HepG2 (cell line): ENCODE results near the gene HMMR. TPM values are rescaled to one million over a fixed set of nuclear protein-coding genes. Genes with fewer than 3 reads are reported as not detected.
"Not testable (repeated sequence)": the region's sequence is repeated elsewhere in the genome, so short reads cannot be mapped to it uniquely, and the experiment has no call there.

ENCODE experiments used
- ATAC-seq: fragments of 200-7000 bp; cut with Tn5 transposase; 3 replicates; pipeline ENCODE4 v1.9.1; 2020; ENCODE audit warnings: mild to moderate bottlenecking, moderate library complexity
- BruUV-seq: library from RNA; stranded (reverse); fragments of 400-500 nt; replicated peaks from 2 replicates; lab custom pipeline; 2021; lab: Mats Ljungman, UMichigan
- CTCF ChIA-PET: fragments of 300-600 bp; formaldehyde crosslinking; extraction: SDS; loops from one replicate; lab custom pipeline; 2021; ENCODE audit warnings: low total read pairs, inconsistent platforms, low intra/inter-chr PET ratio; lab: Yijun Ruan, JAX
- POLR2A ChIA-PET: fragments of 350-600 bp; sonication (Branson Sonifier 250); formaldehyde crosslinking; loops from one replicate; lab custom pipeline; 2020; ENCODE audit warnings: antibody characterized with exemption, inconsistent platforms; lab: Yijun Ruan, JAX
- DNase-seq: peaks from one replicate; pipeline ENCODE4 v3.0.0-alpha.2; 2015; ENCODE audit warnings: low spot score
- FAIRE-seq: peaks from 3 replicates; lab custom pipeline; 2011; peaks lifted over from hg19 to GRCh38; lab: Jason Lieb, UNC
- H2AFZ ChIP-seq: one replicate; pipeline ENCODE4 v1.6.1; 2011; ENCODE audit warnings: low read length, inconsistent platforms
- H3K27ac ChIP-seq: fragments of 300-600 bp; 3 replicates; pipeline ENCODE4 v1.8.0; 2011; ENCODE audit warnings: mixed run types, mild to moderate bottlenecking, mixed read lengths, low read length, inconsistent platforms; ENCODE audit not compliant: insufficient read depth; ENCODE audit errors: extremely low read length
- H3K27me3 ChIP-seq, 2 experiments: fragments of 200-600 bp in 1 of 2; 2 replicates in 1 of 2; 3 replicates in 1 of 2; pipeline versions ENCODE4 v1.6.0 to v1.8.0; 2011; ENCODE audit warnings: low read length in 2 of 2, mild to moderate bottlenecking in 2 of 2, moderate library complexity in 2 of 2, inconsistent platforms in 1 of 2; ENCODE audit not compliant: insufficient read depth in 2 of 2, control insufficient read depth in 1 of 2
- H3K36me3 ChIP-seq, 2 experiments: fragments of 200-600 bp in 1 of 2; replicated peaks in 1 of 2; 2 replicates in 1 of 2; 3 replicates in 1 of 2; pipeline versions ENCODE4 v1.5.1 to v1.8.0; 2011; ENCODE audit warnings: low read length in 2 of 2, inconsistent platforms in 1 of 2; ENCODE audit not compliant: insufficient read depth in 2 of 2, control insufficient read depth in 1 of 2
- H3K4me1 ChIP-seq: 2 replicates; pipeline ENCODE4 v1.5.1; 2012; ENCODE audit warnings: low read length, inconsistent platforms; ENCODE audit not compliant: insufficient read depth
- H3K4me2 ChIP-seq: 2 replicates; pipeline ENCODE4 v1.6.0; 2011; ENCODE audit warnings: low read depth, low read length, inconsistent platforms
- H3K4me3 ChIP-seq, 3 experiments: fragments of 200-600 bp in 1 of 3; sonication (generic), shearing (Covaris generic) in 1 of 3; replicated peaks in 1 of 3; 2 replicates each; pipeline ENCODE4 v1.5.1; 2011 to 2016; ENCODE audit warnings: low read length in 3 of 3, inconsistent platforms in 2 of 3, low read depth in 2 of 3, mild to moderate bottlenecking in 2 of 3, control low read depth in 1 of 3, mixed read lengths in 1 of 3; ENCODE audit not compliant: insufficient read depth in 1 of 3
- H3K79me2 ChIP-seq: one replicate; pipeline ENCODE4 v1.6.1; 2011; ENCODE audit warnings: low read length, inconsistent platforms; ENCODE audit not compliant: insufficient read depth
- H3K9ac ChIP-seq: 2 replicates; pipeline ENCODE4 v1.6.0; 2011; ENCODE audit warnings: mild to moderate bottlenecking, low read depth, low read length, inconsistent platforms; ENCODE audit not compliant: insufficient read depth
- H3K9me3 ChIP-seq: 2 replicates; pipeline ENCODE4 v1.5.1; 2012; ENCODE audit warnings: mild to moderate bottlenecking, low read length
- H4K20me1 ChIP-seq: 2 replicates; pipeline ENCODE4 v1.6.0; 2011; ENCODE audit warnings: inconsistent platforms, mild to moderate bottlenecking, low read length, moderate library complexity; ENCODE audit not compliant: insufficient read depth
- CHD2 ChIP-seq: IDR thresholded peaks from 2 replicates; pipeline ENCODE4 v1.6.1; 2011; ENCODE audit warnings: low read depth, low read length, improper control_type of control experiment
- E2F2 ChIP-seq: sonication (generic); formaldehyde crosslinking; IDR thresholded peaks from 2 replicates; pipeline ENCODE4 v1.4.0; 2020; ENCODE audit warnings: missing genetic modification reagents, borderline replicate concordance
- FOXP1 ChIP-seq, 2 experiments: fragments of 450-650 bp in 1 of 2; IDR thresholded peaks; 2 replicates each; pipeline ENCODE4 v1.6.1; 2017 to 2018; ENCODE audit warnings: antibody characterized with exemption in 1 of 2
- PATZ1 ChIP-seq: sonication (generic); formaldehyde crosslinking; IDR thresholded peaks from 2 replicates; pipeline ENCODE4 v1.4.0; 2020; ENCODE audit warnings: missing genetic modification reagents
- RAD51 ChIP-seq: fragments of 450-650 bp; IDR thresholded peaks from 2 replicates; pipeline ENCODE4 v1.6.1; 2016; ENCODE audit warnings: borderline replicate concordance
- SP1 ChIP-seq, 2 experiments: fragments of 450-650 bp in 1 of 2; sonication (generic) in 1 of 2; formaldehyde crosslinking in 1 of 2; IDR thresholded peaks; 2 replicates each; pipeline versions ENCODE4 v1.4.0 to v1.6.1; 2016 to 2020; ENCODE audit warnings: missing genetic modification reagents in 1 of 2
- SP2 ChIP-seq: sonication (generic); formaldehyde crosslinking; IDR thresholded peaks from 2 replicates; pipeline ENCODE4 v1.5.1; 2020; ENCODE audit warnings: mild to moderate bottlenecking, missing genetic modification reagents
- ZFX ChIP-seq: sonication (generic); formaldehyde crosslinking; IDR thresholded peaks from 2 replicates; pipeline ENCODE4 v1.4.0; 2020; ENCODE audit warnings: mild to moderate bottlenecking, low read depth, missing genetic modification reagents, moderate library complexity
- ZNF34 ChIP-seq: sonication (generic); formaldehyde crosslinking; IDR thresholded peaks from 2 replicates; pipeline ENCODE4 v1.4.0; 2020; ENCODE audit warnings: mild to moderate bottlenecking, missing genetic modification reagents, borderline replicate concordance
- ZNF746 ChIP-seq: sonication (generic); formaldehyde crosslinking; IDR thresholded peaks from 2 replicates; pipeline ENCODE4 v1.8.0; 2022; ENCODE audit warnings: mild to moderate bottlenecking, missing genetic modification reagents
- ZNF788 ChIP-seq: sonication (generic); formaldehyde crosslinking; IDR thresholded peaks from 2 replicates; pipeline ENCODE4 v1.5.0; 2020; ENCODE audit warnings: mild to moderate bottlenecking, missing genetic modification reagents, borderline replicate concordance
- WGBS: methylation state at CpG from one replicate; pipeline ENCODE4 v1.1.6; 2017; ENCODE audit warnings: low lambda C conversion rate; 5-methylcytosine and 5-hydroxymethylcytosine counted together
- in situ Hi-C: cut with HindIII; loops from 2 replicates; pipeline ENCODE4 v1.10.0; 2017; ENCODE audit warnings: low pct_unique_long_range_greater_than_20kb; ENCODE audit not compliant: extremely low pct_ligation_motif_present
- intact Hi-C: fragments of 100-400 bp; cut with micrococcal nuclease; formaldehyde crosslinking; loops from one replicate; pipeline ENCODE4 v1.10.0; 2022; ENCODE audit not compliant: unreplicated experiment
- polyA plus RNA-seq, 8 experiments: library from polyadenylated mRNA; depleted of rRNA in 3 of 8; stranded (reverse) in 7 of 8; unstranded in 1 of 8; fragments of >200 nt; fragmentation: Illumina TruSeq in 4 of 8; extraction: Trizol in 4 of 8; gene quantifications; 2 replicates each; pipeline versions ENCODE4 v1.2.1 to v1.2.3, GENCODE V29; 2011 to 2016; ENCODE audit warnings: low read depth in 4 of 8, missing spikeins in 1 of 8, mixed read lengths in 1 of 8; ENCODE audit not compliant: insufficient read depth in 1 of 8
- total RNA-seq, 5 experiments: library from RNA; depleted of rRNA; stranded (reverse); fragments of >200 nt; fragmentation: Illumina TruSeq; extraction: Trizol; gene quantifications; 2 replicates each; pipeline ENCODE4 v1.2.3, GENCODE V29; 2016; ENCODE audit warnings: low read depth in 1 of 5

HMMR gene
- total and polyA plus RNA-seq, 2 of the 13 experiments (the other 11 are each of a cell fraction or from before 2014, with no cell fraction given) = 8.5 to 48.3 TPM

GRCh38 chr5:163424836-163425235, 35.6 kb upstream of the HMMR start:
- FAIRE-seq = no peak

GRCh38 chr5:163426128-163426527, 34.3 kb upstream of the HMMR start:
- BruUV-seq, POLR2A ChIA-PET, H2AFZ ChIP-seq, H3K36me3 ChIP-seq, H3K79me2 ChIP-seq, H3K4me2 ChIP-seq, H3K4me3 ChIP-seq, H3K4me1 ChIP-seq, H3K27me3 ChIP-seq, intact Hi-C loops, FAIRE-seq, H3K9me3 ChIP-seq, H3K27ac ChIP-seq, H3K9ac ChIP-seq, DNase-seq, ATAC-seq, H4K20me1 ChIP-seq, CTCF ChIA-PET, in situ Hi-C loops: not testable (repeated sequence)
- WGBS = 60% methylated on average over 4 of the region's 4 CpGs

More at GRCh38 chr5:163424836-163425235, 35.6 kb upstream of the HMMR start:
- Histone ChIP-seq H3K79me2 (no peaks in the 10 kb centered on the region), H2AFZ (no peak overlapping the region), H3K4me3 (no peak overlapping the region), H3K9me3 (no peaks in the 10 kb centered on the region), H4K20me1 (no peaks in the 10 kb centered on the region), H3K36me3 (no peaks in the 10 kb centered on the region), H3K9ac (no peak overlapping the region), H3K27me3 (no peaks in the 10 kb centered on the region), H3K4me1 (peaks cover 5% of the 10 kb centered on the region), H3K27ac (no peak overlapping the region), H3K4me2 (no peak overlapping the region)
- in situ Hi-C loops (loop anchor here (25.0 kb wide), 1 partner anchor 1888 kb away; the partner anchor contains the start of gene GABRB2), intact Hi-C loops (no loop called here)
- ATAC-seq (no peak), DNase-seq (no peak)
- CTCF ChIA-PET = no interaction called here
- WGBS = 87% methylated on average over 1 of the region's 1 CpG
- POLR2A ChIA-PET = interaction anchor here (0.6 to 1.7 kb wide), 2 partner anchors 13 to 14 kb away, joined by 3 to 4 read pairs; partner anchors contain the start of gene CCNG1
- BruUV-seq = no TSS peak
- TF ChIP-seq SP2 (no peak), ZFX (CRISPR knock-in tag) (no peak), RAD51 (no peak), E2F2 (no peak), ZNF788 (CRISPR knock-in tag) (no peak), CHD2 (no peak), ZNF34 (CRISPR knock-in tag) (no peak), ZNF746 (no peak), FOXP1 (IDR thresholded peaks at IDR 0.05) (no peak), FOXP1 (CRISPR knock-in tag; IDR thresholded peaks at IDR 0.05) (no peak), PATZ1 (CRISPR knock-in tag) (no peak), SP1 (IDR thresholded peaks at IDR 0.05) (no peak), SP1 (CRISPR knock-in tag; IDR thresholded peaks at IDR 0.05) (no peak)
